ENCODE results near the gene CLIP2. TPM values are rescaled to one million over a fixed set of nuclear protein-coding genes. Genes with fewer than 3 reads are reported as not detected.

CLIP2 gene
- total RNA-seq, 1 experiment from 2014 or later, result 39.9 TPM

DNA sequence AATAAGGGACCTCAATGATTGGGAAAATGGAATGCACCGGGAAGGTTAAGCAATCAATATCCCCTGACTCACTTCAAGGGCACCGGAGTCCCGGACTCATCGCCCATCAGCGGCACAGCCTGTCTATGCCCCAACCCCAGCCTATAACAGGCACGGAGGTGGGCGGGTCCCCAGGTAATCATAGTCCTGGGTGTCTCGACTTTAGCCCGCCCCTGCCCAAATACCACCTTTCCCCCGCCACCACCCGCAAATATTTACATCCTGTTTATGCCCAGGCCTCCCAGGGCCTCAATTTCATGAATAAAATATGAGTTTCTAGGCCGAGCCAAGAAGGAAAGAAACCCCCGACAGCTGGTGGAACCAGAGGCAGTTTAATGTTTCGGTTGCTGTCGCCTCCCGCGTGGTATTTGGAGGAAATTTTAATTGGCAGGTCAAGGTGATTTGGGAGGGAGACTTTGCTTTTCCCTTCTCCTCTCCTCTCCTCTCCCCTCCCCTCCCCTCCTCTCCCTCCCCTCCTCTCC lies 19.4 kb upstream of the CLIP2 start:
- DNase-seq (ENCODE audit: low read depth, low spot score), result no peak
- H3K4me1 ChIP-seq (ENCODE audit: control insufficient read depth, insufficient read depth, low read length), result peaks cover 10% of the 10 kb centered on the region
- no peaks in the 10 kb centered on the region for H3K27me3 ChIP-seq (ENCODE audit: control insufficient read depth, insufficient read depth, low read length)
- in situ Hi-C loops (cut with HindIII; ENCODE audit: low pct_unique_long_range_greater_than_20kb, low sequenced_read_pairs) (no loop called here), intact Hi-C loops (cut with micrococcal nuclease; ENCODE audit: unreplicated experiment) (no loop called here)
- ATAC-seq, result peak; percentile 74
- POLR2A ChIA-PET, result no interaction called here
- TF ChIP-seq SIN3A (IDR thresholded peaks at IDR 0.05; ENCODE audit: borderline replicate concordance, insufficient read depth, low read depth, low read length) (no peak), POLR2AphosphoS5 (IDR thresholded peaks at IDR 0.05; ENCODE audit: low read depth, low read length) (no peak), TCF7L2 (IDR thresholded peaks at IDR 0.05; ENCODE audit: low read depth, low read length) (no peak)
- TF ChIP-seq, protein P1, sequence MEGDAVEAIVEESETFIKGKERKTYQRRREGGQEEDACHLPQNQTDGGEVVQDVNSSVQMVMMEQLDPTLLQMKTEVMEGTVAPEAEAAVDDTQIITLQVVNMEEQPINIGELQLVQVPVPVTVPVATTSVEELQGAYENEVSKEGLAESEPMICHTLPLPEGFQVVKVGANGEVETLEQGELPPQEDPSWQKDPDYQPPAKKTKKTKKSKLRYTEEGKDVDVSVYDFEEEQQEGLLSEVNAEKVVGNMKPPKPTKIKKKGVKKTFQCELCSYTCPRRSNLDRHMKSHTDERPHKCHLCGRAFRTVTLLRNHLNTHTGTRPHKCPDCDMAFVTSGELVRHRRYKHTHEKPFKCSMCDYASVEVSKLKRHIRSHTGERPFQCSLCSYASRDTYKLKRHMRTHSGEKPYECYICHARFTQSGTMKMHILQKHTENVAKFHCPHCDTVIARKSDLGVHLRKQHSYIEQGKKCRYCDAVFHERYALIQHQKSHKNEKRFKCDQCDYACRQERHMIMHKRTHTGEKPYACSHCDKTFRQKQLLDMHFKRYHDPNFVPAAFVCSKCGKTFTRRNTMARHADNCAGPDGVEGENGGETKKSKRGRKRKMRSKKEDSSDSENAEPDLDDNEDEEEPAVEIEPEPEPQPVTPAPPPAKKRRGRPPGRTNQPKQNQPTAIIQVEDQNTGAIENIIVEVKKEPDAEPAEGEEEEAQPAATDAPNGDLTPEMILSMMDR (IDR thresholded peaks at IDR 0.05), result no peak
- TF ChIP-seq, protein P2, sequence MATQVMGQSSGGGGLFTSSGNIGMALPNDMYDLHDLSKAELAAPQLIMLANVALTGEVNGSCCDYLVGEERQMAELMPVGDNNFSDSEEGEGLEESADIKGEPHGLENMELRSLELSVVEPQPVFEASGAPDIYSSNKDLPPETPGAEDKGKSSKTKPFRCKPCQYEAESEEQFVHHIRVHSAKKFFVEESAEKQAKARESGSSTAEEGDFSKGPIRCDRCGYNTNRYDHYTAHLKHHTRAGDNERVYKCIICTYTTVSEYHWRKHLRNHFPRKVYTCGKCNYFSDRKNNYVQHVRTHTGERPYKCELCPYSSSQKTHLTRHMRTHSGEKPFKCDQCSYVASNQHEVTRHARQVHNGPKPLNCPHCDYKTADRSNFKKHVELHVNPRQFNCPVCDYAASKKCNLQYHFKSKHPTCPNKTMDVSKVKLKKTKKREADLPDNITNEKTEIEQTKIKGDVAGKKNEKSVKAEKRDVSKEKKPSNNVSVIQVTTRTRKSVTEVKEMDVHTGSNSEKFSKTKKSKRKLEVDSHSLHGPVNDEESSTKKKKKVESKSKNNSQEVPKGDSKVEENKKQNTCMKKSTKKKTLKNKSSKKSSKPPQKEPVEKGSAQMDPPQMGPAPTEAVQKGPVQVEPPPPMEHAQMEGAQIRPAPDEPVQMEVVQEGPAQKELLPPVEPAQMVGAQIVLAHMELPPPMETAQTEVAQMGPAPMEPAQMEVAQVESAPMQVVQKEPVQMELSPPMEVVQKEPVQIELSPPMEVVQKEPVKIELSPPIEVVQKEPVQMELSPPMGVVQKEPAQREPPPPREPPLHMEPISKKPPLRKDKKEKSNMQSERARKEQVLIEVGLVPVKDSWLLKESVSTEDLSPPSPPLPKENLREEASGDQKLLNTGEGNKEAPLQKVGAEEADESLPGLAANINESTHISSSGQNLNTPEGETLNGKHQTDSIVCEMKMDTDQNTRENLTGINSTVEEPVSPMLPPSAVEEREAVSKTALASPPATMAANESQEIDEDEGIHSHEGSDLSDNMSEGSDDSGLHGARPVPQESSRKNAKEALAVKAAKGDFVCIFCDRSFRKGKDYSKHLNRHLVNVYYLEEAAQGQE (IDR thresholded peaks at IDR 0.05; ENCODE audit: insufficient read depth in 1 of 2, low read depth in 2 of 2, low read length in 1 of 2), result no peak
- no peaks in the 10 kb centered on the region for H3K36me3 ChIP-seq (ENCODE audit: control insufficient read depth, insufficient read depth, low read length)
- CTCF ChIA-PET, result interaction anchor here (0.8 kb wide), 1 partner anchor 17 kb away, joined by 5 read pairs; no protein-coding TSS in a partner anchor
- no peaks in the 10 kb centered on the region for H3K9me3 ChIP-seq (ENCODE audit: control insufficient read depth, insufficient read depth, low read depth, low read length)
- BruUV-seq (replicated peaks), result no TSS peak
- peak overlapping the region; percentile 45 to 61 for H3K4me3 ChIP-seq (ENCODE audit: low read depth in 2 of 2, low read length in 2 of 2)
- peak overlapping the region; percentile 53 for H3K27ac ChIP-seq (ENCODE audit: low read length)

DNA sequence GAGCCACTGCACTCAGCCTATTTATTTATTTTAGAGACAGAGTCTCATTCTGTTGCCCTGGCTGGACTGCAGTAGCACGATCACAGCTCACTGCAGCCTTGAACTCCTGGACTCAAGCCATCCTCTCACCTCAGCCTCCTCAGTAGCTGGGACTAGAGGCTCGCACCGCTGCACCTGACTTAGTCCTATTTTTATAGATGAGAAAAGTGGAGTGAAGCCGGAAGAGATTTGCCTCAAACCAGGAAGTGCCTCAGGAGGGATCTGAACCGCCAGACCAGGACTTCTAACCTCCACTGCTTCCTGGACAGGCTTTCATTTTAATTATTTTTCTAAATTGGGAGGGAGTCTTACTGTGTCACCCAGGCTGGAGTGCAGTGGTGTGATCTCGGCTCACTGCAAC lies 17.5 kb upstream of the CLIP2 start:
- TF ChIP-seq POLR2AphosphoS5 (IDR thresholded peaks at IDR 0.05; ENCODE audit: low read depth, low read length) (no peak), TCF7L2 (IDR thresholded peaks at IDR 0.05; ENCODE audit: low read depth, low read length) (no peak)
- TF ChIP-seq, protein P2 (IDR thresholded peaks at IDR 0.05; ENCODE audit: insufficient read depth in 1 of 2, low read depth in 2 of 2, low read length in 1 of 2), result no peak
- TF ChIP-seq, protein P1 (IDR thresholded peaks at IDR 0.05), result no peak
- intact Hi-C loops (cut with micrococcal nuclease; ENCODE audit: unreplicated experiment) (no loop called here), in situ Hi-C loops (cut with HindIII; ENCODE audit: low pct_unique_long_range_greater_than_20kb, low sequenced_read_pairs) (no loop called here)
- Histone ChIP-seq H3K9me3 (ENCODE audit: control insufficient read depth, insufficient read depth, low read depth, low read length) (no peaks in the 10 kb centered on the region), H3K4me1 (ENCODE audit: control insufficient read depth, insufficient read depth, low read length) (peaks cover 27% of the 10 kb centered on the region), H3K27me3 (ENCODE audit: control insufficient read depth, insufficient read depth, low read length) (no peaks in the 10 kb centered on the region), H3K27ac (ENCODE audit: low read length) (peak overlapping the region; percentile 91), H3K36me3 (ENCODE audit: control insufficient read depth, insufficient read depth, low read length) (no peaks in the 10 kb centered on the region), H3K4me3 (ENCODE audit: low read depth in 2 of 2, low read length in 2 of 2) (no peak overlapping the region)
- no TSS peak for BruUV-seq (replicated peaks)
- ATAC-seq (no peak), DNase-seq (ENCODE audit: low read depth, low spot score) (no peak)
- ChIA-PET POLR2A (no interaction called here), CTCF (no interaction called here)

All from Panc1 (cell line).